HCT116 (cell line): ENCODE data around the gene MAB21L3. TPM values are rescaled to one million over a fixed set of nuclear protein-coding genes. Genes with fewer than 3 reads are reported as not detected.
A peak's percentile ranks its signal among the peaks of the same experiment; 100 is the strongest.

ENCODE experiments used
- ATAC-seq: fragments of 200-7000 bp; cut with Tn5 transposase; 2 replicates; pipeline ENCODE4 v1.9.1; 2020; ENCODE audit warnings: mild to moderate bottlenecking, moderate library complexity
- BruUV-seq: library from RNA; stranded (reverse); fragments of 400-500 nt; replicated peaks from 2 replicates; lab custom pipeline; 2021; lab: Mats Ljungman, UMichigan
- CTCF ChIA-PET: fragments of 300-600 bp; sonication (Branson Sonifier 250); formaldehyde crosslinking; loops from one replicate; lab custom pipeline; 2021; ENCODE audit warnings: antibody characterized with exemption; lab: Charles Lee
- POLR2A ChIA-PET: fragments of 300-600, 350-600 bp; sonication (Branson Sonifier 250); formaldehyde crosslinking; loops from one replicate; lab custom pipeline; 2021; ENCODE audit warnings: antibody characterized with exemption; lab: Charles Lee
- RAD21 ChIA-PET, 2 experiments: fragments of 300-600 bp; sonication (Branson Sonifier 250); formaldehyde crosslinking; loops; one replicate each; lab custom pipeline; 2023; ENCODE audit warnings: low total read pairs in 2 of 2; ENCODE audit not compliant: uncharacterized antibody in 2 of 2, unreplicated experiment in 2 of 2, low non-redundant PET in 1 of 2; lab: Charles Lee
- DNase-seq: peaks from one replicate; pipeline ENCODE4 v3.0.0-alpha.2; 2010; ENCODE audit warnings: low read depth, low spot score
- H2AFZ ChIP-seq: fragments of 200-600 bp; shearing (Covaris generic), sonication (generic); 2 replicates; pipeline ENCODE4 v1.6.1; 2017; ENCODE audit warnings: low read depth, mixed run types, mixed read lengths, antibody characterized with exemption, low read length; ENCODE audit not compliant: poor library complexity, severe bottlenecking
- H3K27ac ChIP-seq: 2 replicates; pipeline ENCODE4 v1.5.1; 2012; ENCODE audit warnings: low read depth, low read length
- H3K27me3 ChIP-seq: fragments of 200-600 bp; sonication (generic); 2 replicates; pipeline ENCODE4 v1.6.1; 2016; ENCODE audit warnings: mixed run types, low read length, mixed read lengths; ENCODE audit not compliant: insufficient read depth
- H3K36me3 ChIP-seq, 2 experiments: fragments of 200-500 bp in 1 of 2; fragments of 200-600 bp in 1 of 2; sonication (Bioruptor generic) in 1 of 2; sonication (generic) in 1 of 2; 2 replicates each; pipeline versions ENCODE4 v1.5.1 to v1.6.1; 2014 to 2016; ENCODE audit warnings: low read length in 2 of 2, inconsistent platforms in 1 of 2, mixed read lengths in 1 of 2, mixed run types in 1 of 2; ENCODE audit not compliant: insufficient read depth in 2 of 2, control insufficient read depth in 1 of 2
- H3K4me1 ChIP-seq, 2 experiments: fragments of 200-600 bp in 1 of 2; sonication (generic) in 1 of 2; 2 replicates each; pipeline versions ENCODE4 v1.5.1 to v1.6.1; 2012 to 2017; ENCODE audit warnings: low read length in 2 of 2, inconsistent platforms in 1 of 2, mild to moderate bottlenecking in 1 of 2, mixed read lengths in 1 of 2, mixed run types in 1 of 2, moderate library complexity in 1 of 2; ENCODE audit not compliant: insufficient read depth in 2 of 2, control insufficient read depth in 1 of 2
- H3K4me2 ChIP-seq: fragments of 200-600 bp; sonication (generic); 2 replicates; pipeline ENCODE4 v1.6.1; 2017; ENCODE audit warnings: mixed run types, low read length, mixed read lengths
- H3K4me3 ChIP-seq, 2 experiments: fragments of 200-600 bp in 1 of 2; sonication (generic) in 1 of 2; replicated peaks in 1 of 2; 2 replicates each; pipeline ENCODE4 v1.5.1; 2011 to 2016; ENCODE audit warnings: low read length in 2 of 2, control low read depth in 1 of 2, low read depth in 1 of 2, mild to moderate bottlenecking in 1 of 2, mixed read lengths in 1 of 2, mixed run types in 1 of 2
- H3K79me2 ChIP-seq: fragments of 200-600 bp; sonication (generic); 2 replicates; pipeline ENCODE4 v1.6.1; 2017; ENCODE audit warnings: mild to moderate bottlenecking, mixed run types, low read length, moderate library complexity, mixed read lengths; ENCODE audit not compliant: insufficient read depth
- H3K9ac ChIP-seq: fragments of 200-600 bp; sonication (generic); 2 replicates; pipeline ENCODE4 v1.6.1; 2016; ENCODE audit warnings: low read length, mixed read lengths
- H3K9me2 ChIP-seq: fragments of 200-600 bp; sonication (generic), shearing (Covaris generic); 2 replicates; pipeline ENCODE4 v1.6.1; 2017; ENCODE audit warnings: mixed run types, mild to moderate bottlenecking, moderate library complexity; ENCODE audit not compliant: insufficient read depth
- H3K9me3 ChIP-seq, 2 experiments: fragments of 200-500 bp in 1 of 2; fragments of 200-600 bp in 1 of 2; sonication (Bioruptor generic) in 1 of 2; sonication (generic) in 1 of 2; 2 replicates each; pipeline ENCODE4 v1.6.1; 2014 to 2017; ENCODE audit warnings: low read length in 2 of 2, mixed read lengths in 2 of 2, inconsistent platforms in 1 of 2, low read depth in 1 of 2, mild to moderate bottlenecking in 1 of 2, mixed run types in 1 of 2, moderate library complexity in 1 of 2; ENCODE audit not compliant: control insufficient read depth in 1 of 2, insufficient read depth in 1 of 2
- H4K20me1 ChIP-seq: fragments of 200-600 bp; sonication (generic), shearing (Covaris generic); 2 replicates; pipeline ENCODE4 v1.6.1; 2017; ENCODE audit warnings: mixed run types, mild to moderate bottlenecking, moderate library complexity; ENCODE audit not compliant: insufficient read depth
- CBX3 ChIP-seq: IDR thresholded peaks from 2 replicates; pipeline ENCODE4 v1.6.1; 2012; ENCODE audit warnings: low read depth
- EGR1 ChIP-seq: IDR thresholded peaks from 2 replicates; pipeline ENCODE4 v1.6.1; 2012; ENCODE audit warnings: low read depth
- EZH2 ChIP-seq: fragments of 200-600 bp; sonication (generic); IDR thresholded peaks from 2 replicates; pipeline ENCODE4 v1.6.1; 2017; ENCODE audit warnings: antibody characterized with exemption, mixed run types
- JUND ChIP-seq: IDR thresholded peaks from 2 replicates; pipeline ENCODE4 v1.6.1; 2012
- MAX ChIP-seq: IDR thresholded peaks from 2 replicates; pipeline ENCODE4 v1.6.1; 2012
- RAD21 ChIP-seq: IDR thresholded peaks from 2 replicates; pipeline ENCODE4 v1.6.1; 2012; ENCODE audit warnings: low read depth, mild to moderate bottlenecking
- TCF7L2 ChIP-seq: IDR thresholded peaks from 2 replicates; pipeline ENCODE4 v1.7.0; 2011; ENCODE audit warnings: borderline replicate concordance, inconsistent platforms; ENCODE audit not compliant: insufficient read depth, insufficient read length; ENCODE audit errors: extremely low read depth
- ZFX ChIP-seq: fragments of 450-650 bp; IDR thresholded peaks from 2 replicates; pipeline ENCODE4 v1.6.1; 2017
- ZNF274 ChIP-seq: fragments of 200-500 bp; sonication (Bioruptor generic); IDR thresholded peaks from 2 replicates; pipeline ENCODE4 v1.6.1; 2014; ENCODE audit warnings: mild to moderate bottlenecking, low read depth, low read length, inconsistent platforms
- intact Hi-C: fragments of 100-400 bp; cut with micrococcal nuclease; formaldehyde crosslinking; loops from 2 replicates; pipeline ENCODE4 v1.10.0; 2022
- total RNA-seq: library from RNA; stranded (reverse); gene quantifications from one replicate; pipeline ENCODE4 v1.2.1, GENCODE V29; 2021; ENCODE audit not compliant: unreplicated experiment
- TF ChIP-seq, protein P1 (sequence below), 3 experiments: fragments of 200-600 bp in 1 of 3; sonication (generic) in 1 of 3; IDR thresholded peaks in 2 of 3; conservative IDR thresholded peaks in 1 of 3; 2 replicates each; pipeline ENCODE4 v1.5.1; 2012 to 2017; ENCODE audit warnings: low read depth in 2 of 3, low read length in 2 of 3, antibody characterized with exemption in 1 of 3, borderline replicate concordance in 1 of 3, control low read depth in 1 of 3, mild to moderate bottlenecking in 1 of 3, mixed read lengths in 1 of 3, mixed run types in 1 of 3, moderate library complexity in 1 of 3; ENCODE audit not compliant: insufficient read depth in 1 of 3

The MAB21L3 gene
- total RNA-seq, 1 experiment from 2014 or later, result not detected

DNA sequence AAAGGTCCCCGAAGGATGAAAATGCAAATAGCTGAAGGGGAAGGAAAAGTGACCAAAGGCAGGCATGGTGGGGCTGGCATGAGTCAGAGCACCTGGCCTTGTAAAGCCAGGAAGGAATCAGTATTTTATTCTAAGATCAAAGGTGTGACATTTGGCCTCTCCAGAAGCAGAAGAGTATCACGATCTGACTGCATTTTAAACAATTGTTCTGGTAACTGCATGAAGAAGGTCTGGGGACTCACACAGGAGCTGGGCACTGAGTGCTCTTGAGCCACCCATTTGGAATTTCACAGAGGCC lies 23.2 kb downstream of the MAB21L3 start:
- H3K4me3 ChIP-seq, result no peak overlapping the region
- ChIA-PET CTCF (interaction anchor here (1.5 kb wide), 1 partner anchor 365 kb away, joined by 5 read pairs; no protein-coding TSS in a partner anchor), POLR2A (no interaction called here), RAD21 (no interaction called here)
- H3K9me2 ChIP-seq, result no peaks in the 10 kb centered on the region
- H3K36me3 ChIP-seq, result no peaks in the 10 kb centered on the region
- no peaks in the 10 kb centered on the region for H4K20me1 ChIP-seq
- DNase-seq, result no peak
- intact Hi-C loops, result loop anchor here (5.0 kb wide), 1 partner anchor 327 kb away; no protein-coding TSS in a partner anchor
- H3K79me2 ChIP-seq, result no peaks in the 10 kb centered on the region
- ATAC-seq, result no peak
- no peaks in the 10 kb centered on the region for H3K9me3 ChIP-seq
- no peak overlapping the region for H3K9ac ChIP-seq
- no TSS peak for BruUV-seq
- H3K27me3 ChIP-seq, result no peaks in the 10 kb centered on the region
- TF ChIP-seq EZH2 (no peak), MAX (peak; percentile 29; the same call in 1 of the 2 replicates), TCF7L2 (peak; percentile 78), ZNF274 (no peak)
- peak overlapping the region; percentile 41 for H3K4me2 ChIP-seq
- peak overlapping the region; percentile 85 for H2AFZ ChIP-seq
- no peak overlapping the region for H3K27ac ChIP-seq
- peaks cover 10 to 16% of the 10 kb centered on the region in 2 experiments; a peak in 3 of 4 replicates for H3K4me1 ChIP-seq

- no TSS peak for BruUV-seq
- TF ChIP-seq CBX3 (no peak), RAD21 (no peak), JUND (no peak), EGR1 (0 out of 2 replicates have a peak, but pooled peaks have one; percentile 11), ZFX (peak; percentile 39; the same call in 1 of the 2 replicates)
- TF ChIP-seq, protein P1, sequence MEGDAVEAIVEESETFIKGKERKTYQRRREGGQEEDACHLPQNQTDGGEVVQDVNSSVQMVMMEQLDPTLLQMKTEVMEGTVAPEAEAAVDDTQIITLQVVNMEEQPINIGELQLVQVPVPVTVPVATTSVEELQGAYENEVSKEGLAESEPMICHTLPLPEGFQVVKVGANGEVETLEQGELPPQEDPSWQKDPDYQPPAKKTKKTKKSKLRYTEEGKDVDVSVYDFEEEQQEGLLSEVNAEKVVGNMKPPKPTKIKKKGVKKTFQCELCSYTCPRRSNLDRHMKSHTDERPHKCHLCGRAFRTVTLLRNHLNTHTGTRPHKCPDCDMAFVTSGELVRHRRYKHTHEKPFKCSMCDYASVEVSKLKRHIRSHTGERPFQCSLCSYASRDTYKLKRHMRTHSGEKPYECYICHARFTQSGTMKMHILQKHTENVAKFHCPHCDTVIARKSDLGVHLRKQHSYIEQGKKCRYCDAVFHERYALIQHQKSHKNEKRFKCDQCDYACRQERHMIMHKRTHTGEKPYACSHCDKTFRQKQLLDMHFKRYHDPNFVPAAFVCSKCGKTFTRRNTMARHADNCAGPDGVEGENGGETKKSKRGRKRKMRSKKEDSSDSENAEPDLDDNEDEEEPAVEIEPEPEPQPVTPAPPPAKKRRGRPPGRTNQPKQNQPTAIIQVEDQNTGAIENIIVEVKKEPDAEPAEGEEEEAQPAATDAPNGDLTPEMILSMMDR (IDR thresholded peaks at IDR 0.05 in 2 of 3, conservative IDR thresholded peaks at IDR 0.05 in 1 of 3; ENCODE audit: borderline replicate concordance in 1 of 3, insufficient read depth in 1 of 3, low read depth in 2 of 3, low read length in 2 of 3), result no peak
- TF ChIP-seq, all 23 proteins: peak for 2
- Histone ChIP-seq H3K79me2 (no peaks in the 10 kb centered on the region), H3K4me2 (peak overlapping the region; percentile 47; the same call in 1 of the 2 replicates), H3K27me3 (no peaks in the 10 kb centered on the region), H3K9ac (no peak overlapping the region), H3K4me3 (no peak overlapping the region; a peak in 1 of 4 replicates), H3K9me2 (no peaks in the 10 kb centered on the region), H4K20me1 (no peaks in the 10 kb centered on the region), H3K27ac (peak overlapping the region; percentile 25; the same call in 1 of the 2 replicates), H3K36me3 (no peaks in the 10 kb centered on the region), H2AFZ (no peak overlapping the region), H3K4me1 (peaks cover 10 to 16% of the 10 kb centered on the region in 2 experiments; a peak in 3 of 4 replicates), H3K9me3 (no peaks in the 10 kb centered on the region)
- POLR2A ChIA-PET, result interaction anchor here (2.0 to 2.9 kb wide), 2 partner anchors 346 to 361 kb away, joined by 25 to 36 read pairs; no protein-coding TSS in a partner anchor
- intact Hi-C loops, result loop anchor here (2.0 to 5.0 kb wide), 2 partner anchors 239 to 432 kb away; partner anchors contain the start of gene CD58
- ATAC-seq, result peak; percentile 17
- CTCF ChIA-PET, result interaction anchor here (0.8 to 4.5 kb wide), 21 partner anchors 11 to 1147 kb away, joined by 3 to 288 read pairs (median 6); partner anchors contain the start of gene ATP1A1
- no peak for DNase-seq
- RAD21 ChIA-PET, result interaction anchor here (0.9 to 3.0 kb wide), 7 partner anchors 347 to 437 kb away, joined by 3 to 53 read pairs (median 27); no protein-coding TSS in a partner anchor
These were observed 27.1 kb downstream of the MAB21L3 start for GRCh38 chr1:116138277-116138792.
